Right lobe of liver (tissue), 4 donors: Measurements from ENCODE around the gene FGA.

Experiments
- CTCF ChIP-seq, 4 donors: fragments of 200-600 bp in 3 of 4; fragments of 450-650 bp in 1 of 4; IDR thresholded peaks; one replicate each; pipeline versions ENCODE4 v1.5.1 to v1.8.0; 2016 to 2022; ENCODE audit warnings: antibody characterized with exemption in 4 of 4, mild to moderate bottlenecking in 2 of 4
- POLR2A ChIP-seq: fragments of 450-650 bp; IDR thresholded peaks from one replicate; pipeline ENCODE4 v1.6.1; 2017; ENCODE audit warnings: antibody characterized with exemption, mild to moderate bottlenecking
- donor health status: DM: no; HTN: no; CAD: no.
- donor health status: DM: no; HTN: no; CAD: no.
- donor health status: DM: no; HTN: yes; CAD: no.

- TF ChIP-seq CTCF (IDR thresholded peaks at IDR 0.05): no peak
- TF ChIP-seq POLR2A: no peak
These were observed 30.1 kb downstream of the FGA start for GRCh38 chr4:154560419-154560801.
